ENCODE results near the gene DDX39B.
"Not testable (repeated sequence)": the region's sequence is repeated elsewhere in the genome, so short reads cannot be mapped to it uniquely, and the experiment has no call there.

- TF ChIP-seq EP300, CTCF, POLR2A (IDR thresholded peaks at IDR 0.05): not testable (repeated sequence)
Observed at GRCh38 chr6:31486065-31486837, 55.6 kb downstream of the DDX39B start.
